GM19035 (cell line): Measurements from ENCODE around the gene SMCP.

Experiments
- ATAC-seq: cut with Tn5 transposase; IDR thresholded peaks from one replicate; pipeline ENCODE4 v1.9.1; 2021; ENCODE audit not compliant: unreplicated experiment

Gene SMCP

DNA sequence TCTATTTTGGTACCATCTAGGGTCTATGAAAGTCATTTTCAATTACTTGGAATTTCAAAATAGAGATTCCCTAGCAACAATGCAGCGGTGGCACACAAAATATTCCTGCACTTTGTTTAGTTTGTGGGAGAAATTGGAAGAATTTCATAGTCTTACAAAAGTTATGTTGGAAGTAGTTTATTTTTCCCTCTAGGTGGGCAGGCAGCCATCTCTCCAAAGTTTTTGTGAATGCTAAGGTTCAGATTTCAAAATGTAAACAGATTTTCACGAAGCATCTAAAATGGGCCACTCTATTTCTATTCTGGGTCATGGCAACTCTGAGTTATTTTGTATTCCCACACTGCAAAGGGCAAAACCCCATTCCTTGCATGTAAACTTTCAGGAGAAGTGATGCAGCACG is 8.0 kb downstream of the SMCP start:
- no peak for ATAC-seq

DNA sequence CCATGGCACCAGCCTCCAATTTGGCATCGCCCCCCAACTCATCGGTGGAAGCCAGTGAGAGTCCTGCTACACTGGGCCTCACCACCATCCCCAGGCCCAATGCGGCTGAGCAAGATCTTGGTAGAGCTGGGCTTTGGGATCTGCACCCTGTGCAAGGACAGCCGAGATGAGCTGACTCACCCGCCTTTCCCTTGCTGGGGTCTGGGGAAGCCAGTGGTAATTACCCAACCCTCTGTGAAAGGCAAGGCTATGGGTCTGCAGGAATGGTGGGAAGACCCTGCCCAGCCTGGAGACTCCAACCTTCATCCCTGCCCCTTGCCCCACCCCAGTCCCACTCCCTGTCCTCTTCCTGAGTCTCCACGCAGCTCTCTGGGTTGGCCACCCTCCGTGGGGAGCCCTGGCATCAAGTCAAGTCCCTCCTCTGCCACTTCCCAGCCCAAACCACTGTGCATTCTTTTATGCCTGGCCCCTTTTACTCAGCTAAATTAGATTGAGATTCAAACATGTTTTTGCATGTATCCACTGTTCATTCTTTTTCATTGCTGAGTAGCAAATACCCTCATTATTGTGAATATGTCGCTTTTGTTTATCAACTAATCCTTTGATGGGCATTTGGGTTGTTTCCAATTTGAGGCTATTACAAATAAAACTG is 8.8 kb downstream of the SMCP start:
- no peak for ATAC-seq

DNA sequence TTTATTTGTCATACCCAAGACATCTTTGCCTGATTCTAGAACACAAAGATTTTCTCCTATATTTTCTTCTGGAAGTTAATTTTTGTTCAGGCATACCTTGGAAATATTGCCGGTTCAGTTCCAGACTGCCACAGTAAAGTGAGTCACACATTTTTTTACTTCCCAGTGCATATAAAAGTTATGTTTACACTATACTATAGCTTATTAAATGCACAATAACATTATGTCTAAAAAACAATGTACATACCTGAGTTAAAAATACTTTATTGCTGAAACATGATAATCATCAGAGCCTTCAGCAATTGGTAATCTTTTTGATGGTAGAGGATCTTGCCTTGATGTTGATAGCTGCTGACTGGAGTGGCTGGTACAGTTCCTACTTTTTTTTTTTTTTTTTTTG is 10.0 kb downstream of the SMCP start:
- no peak for ATAC-seq

DNA sequence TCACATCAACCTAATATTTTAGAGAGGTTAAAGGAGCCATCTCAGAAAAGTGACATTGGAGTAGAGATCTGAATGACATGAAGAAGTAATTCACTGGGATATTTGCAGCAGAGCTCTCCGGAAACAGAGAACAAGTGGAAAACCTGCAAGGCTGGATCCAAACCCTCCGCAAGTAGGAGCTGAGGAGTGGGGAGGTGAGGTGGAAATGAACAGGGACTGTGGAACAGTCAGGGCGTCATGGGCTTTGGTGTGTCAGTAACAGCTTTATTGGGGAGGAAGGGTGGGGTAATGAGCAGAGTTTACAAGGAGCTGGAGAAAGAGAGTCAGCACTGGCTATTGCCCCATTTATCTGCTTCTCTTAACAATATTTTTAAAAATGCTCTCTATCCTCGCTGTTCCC is 20.9 kb downstream of the SMCP start:
- no peak for ATAC-seq

DNA sequence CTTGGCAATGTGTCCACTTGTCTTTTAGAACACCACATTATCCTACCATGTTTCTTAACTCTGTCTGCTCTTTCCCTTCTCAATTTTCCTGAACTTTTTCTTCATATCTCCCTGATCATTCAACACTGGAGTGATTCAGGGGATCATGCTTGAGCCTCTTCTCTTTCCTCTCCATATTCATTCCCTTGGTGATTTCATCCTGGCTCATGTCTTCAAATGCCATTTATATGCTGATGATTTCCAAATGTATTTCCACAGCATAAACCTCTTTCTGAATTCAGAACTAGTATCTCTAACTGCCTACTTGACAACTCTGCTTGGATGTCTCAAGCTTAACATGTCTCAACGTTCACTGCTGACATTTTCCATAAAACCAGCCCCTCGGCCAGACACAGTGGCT is 21.8 kb downstream of the SMCP start:
- ATAC-seq = no peak

DNA sequence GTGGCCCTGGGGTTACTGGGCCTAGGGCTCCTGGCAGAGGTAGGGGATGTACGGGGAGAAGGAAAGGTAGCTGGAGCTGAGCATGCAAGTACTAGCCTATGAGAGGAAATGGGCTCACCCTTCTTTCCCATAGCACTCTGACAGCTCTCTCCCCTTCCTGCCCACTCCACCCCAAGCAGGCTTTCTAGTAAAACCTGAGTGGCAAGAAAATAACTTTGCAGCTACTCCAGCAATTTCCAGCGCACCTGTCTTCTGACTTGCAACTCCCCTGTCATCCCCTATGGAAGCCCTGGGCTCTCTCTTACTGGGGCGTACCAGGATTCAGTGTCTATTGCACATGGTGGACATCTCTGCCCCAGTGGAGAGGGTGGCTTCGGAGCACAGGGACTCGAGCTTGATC is 23.5 kb downstream of the SMCP start:
- ATAC-seq = no peak

DNA sequence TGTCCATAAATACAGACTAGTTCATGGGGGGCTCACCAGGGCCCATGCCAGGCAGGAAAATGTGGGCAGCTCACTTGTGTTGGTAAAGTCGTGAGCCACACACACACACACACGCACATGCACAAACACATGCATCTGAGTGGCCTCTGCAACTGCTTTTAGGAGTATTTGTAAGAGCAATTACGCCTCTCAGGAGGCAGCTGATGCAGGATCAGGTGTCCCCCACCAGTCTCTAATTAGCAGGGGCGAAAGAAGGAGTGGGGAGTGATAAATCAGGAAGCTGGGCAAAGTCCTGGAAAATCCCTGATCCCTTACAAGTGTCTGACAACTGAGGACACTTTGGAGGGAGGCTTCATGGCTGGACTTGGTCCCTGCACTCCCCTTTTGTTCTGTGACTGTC is 24.5 kb downstream of the SMCP start:
- ATAC-seq = no peak

DNA sequence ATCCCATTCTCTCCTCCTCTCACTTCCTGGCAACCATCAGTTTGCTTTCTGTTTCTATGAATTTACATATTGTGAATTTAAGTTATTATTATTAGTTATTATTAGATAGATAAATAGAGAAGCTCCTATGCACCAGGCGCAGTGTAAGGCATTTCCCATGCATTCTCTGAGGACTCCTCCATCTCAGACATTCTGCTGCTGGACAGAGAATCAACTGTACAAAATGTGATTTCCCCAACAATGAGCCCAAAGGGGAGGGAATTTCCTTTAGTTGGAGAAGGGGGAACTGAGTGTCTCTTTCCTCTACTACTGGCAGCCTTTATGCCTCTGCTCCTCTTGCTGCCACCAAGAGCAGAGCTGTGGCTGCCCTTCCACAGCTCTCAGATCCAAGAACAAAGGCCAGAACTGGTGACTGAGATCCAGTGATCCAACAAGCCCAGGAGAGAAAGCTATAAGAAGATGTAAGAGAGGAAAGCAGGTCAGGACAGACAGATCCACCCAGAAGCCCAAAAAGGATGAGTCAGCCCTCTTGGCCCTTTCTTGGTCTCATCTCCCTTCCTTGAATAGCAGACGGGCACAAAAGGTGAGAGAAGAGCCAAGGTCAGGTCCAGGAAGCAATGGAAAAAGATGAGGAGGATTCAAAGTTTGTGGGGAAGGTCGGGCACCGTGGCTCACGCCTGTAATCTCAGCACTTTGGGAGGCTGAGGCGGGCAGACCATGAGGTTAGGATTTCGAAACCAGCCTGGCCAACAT is 26.7 kb downstream of the SMCP start:
- no peak for ATAC-seq

DNA sequence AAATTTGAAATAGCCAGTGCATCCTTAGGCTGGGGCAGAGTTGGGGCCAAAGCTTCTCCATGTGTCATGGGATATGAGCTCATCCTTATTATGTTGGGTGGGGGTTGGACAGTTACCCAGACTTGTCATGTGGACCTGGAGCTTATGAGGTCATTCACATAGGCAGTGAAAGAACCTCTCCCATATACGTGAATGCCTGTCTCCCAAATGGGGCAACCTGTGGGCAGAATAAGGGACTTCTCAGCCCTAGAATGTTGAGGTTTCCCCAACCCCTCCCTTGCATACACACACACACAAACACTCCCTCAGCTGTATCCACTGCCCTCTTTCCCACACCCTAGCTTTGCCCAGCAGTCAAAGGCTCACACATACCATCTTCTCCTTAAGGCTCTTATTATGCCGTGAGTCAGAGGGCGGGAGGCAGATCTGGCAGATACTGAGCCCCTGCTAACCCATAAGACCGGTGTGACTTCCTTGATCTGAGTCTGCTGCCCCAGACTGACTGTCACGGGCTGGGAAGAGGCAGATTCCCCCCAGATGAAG is 28.0 kb downstream of the SMCP start:
- no peak for ATAC-seq

DNA sequence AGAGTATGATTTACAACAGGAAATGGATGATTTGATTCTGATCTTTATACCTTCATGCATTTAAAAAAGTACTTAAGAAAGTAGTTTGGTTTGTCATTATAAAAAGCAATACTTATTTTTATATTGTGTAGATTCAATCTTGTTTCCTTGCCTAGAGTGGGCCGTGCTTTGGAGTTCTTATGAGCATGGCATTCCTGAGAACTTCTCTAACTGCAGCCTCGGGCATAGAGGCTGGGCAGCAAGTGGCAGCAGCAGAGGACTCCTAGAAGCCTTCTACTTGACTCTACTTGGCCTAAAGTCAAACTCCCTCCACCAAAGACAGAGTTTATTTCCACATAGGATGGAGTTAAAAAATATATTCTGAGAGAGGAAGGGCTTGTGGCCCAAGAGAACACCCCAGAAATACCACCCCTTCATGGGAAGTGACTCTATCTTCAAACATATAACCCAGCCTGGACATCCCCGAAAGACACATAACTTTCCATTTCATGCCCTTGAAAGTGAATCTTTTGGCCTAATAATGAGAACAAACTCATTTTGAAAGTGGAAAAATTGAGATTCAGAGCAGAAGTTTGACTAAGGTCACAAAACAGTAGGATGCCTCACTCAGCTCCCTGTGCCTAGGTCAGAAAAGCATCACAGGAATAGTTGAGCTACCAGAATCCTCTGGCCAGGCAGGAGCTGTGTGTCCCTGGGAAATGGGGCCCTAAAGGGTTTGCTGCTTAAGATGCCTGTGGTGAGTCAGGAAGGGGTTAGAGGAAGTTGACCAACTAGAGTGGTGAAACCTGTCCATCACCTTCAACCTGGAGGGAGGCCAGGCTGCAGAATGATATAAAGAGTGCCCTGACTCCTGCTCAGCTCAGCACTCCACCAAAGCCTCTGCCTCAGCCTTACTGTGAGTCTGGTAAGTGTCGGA is 29.8 kb downstream of the SMCP start, which contains the start of gene IVL:
Gene IVL, plus strand, starts transcription at position 861 of the 916 bp plus-strand sequence. CDS start 1,252 bp downstream, outside the sequence.
- ATAC-seq = no peak

DNA sequence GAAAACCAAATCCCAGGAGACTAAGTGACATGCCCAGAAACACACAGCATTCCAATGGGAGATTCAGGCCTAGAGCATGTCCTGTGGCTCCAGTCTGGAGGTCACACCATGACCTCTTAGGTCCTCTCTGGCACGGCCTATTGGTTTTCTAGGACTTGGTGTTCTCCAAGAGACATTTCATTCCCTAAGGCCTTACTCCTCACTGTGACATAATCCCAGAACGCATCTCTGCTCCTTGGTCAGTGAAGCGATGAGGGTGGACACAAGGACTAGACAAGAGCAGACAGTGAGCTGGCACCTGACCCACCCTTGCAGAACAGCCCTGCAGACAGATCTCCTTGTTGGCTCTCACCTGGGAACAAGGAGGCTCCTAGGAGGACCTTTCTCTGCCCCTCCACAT is 31.1 kb downstream of the SMCP start:
- no peak for ATAC-seq

DNA sequence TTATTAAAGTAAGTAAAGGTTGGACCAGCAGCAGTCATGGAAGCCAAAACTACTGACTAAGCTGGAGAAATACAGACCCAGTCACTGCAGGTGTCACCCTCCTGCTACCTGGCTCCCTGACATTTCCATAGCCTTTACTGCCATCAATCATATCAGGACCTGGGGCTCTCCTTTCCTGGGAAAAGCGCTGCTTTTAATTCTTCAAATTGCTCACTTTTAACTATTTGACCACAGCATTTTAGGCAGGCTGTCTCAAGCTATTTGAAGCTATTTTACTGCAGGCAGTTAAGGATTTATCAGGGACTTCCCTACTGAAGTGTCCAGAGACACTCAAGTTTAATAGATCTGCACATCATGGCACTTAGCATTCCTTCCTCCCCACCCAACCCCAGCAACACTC is 34.3 kb downstream of the SMCP start:
- ATAC-seq = no peak

DNA sequence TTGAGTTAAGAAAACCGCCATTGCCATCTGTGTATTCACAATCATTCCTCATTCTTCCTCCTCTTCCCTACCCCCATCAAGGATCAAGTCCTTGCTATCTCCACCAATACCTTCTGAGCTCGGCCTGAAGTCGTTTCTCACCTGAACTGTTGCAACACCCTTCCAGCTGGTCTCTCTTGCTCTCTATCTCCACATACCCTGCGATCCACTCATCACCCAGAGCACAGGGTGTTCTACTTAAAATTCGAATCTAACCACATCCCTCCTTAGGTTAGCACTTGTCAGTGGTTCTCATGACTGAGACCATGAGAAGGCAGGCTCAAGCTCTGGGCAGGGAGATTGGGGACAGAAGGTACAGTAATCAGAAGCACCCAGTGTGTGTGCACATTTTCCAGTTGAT is 34.8 kb downstream of the SMCP start:
- ATAC-seq = no peak

DNA sequence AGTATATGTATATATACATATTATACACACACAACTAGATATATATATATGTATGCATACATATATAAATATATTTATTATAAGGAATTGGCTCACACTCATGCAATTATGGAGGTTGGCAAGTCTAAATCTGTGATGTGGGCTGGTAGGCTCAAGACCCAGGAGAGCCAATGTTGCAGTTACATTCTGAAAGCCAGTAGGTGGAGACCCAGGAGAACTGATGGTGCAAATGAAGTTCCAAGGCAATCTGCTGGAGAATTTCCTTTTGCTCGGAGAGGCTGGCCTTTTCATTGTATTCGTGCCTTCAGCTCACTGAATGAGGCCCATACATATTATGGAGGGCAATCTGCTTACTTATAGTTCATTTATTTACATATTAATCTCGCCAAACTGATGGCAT is 39.7 kb downstream of the SMCP start:
- no peak for ATAC-seq

DNA sequence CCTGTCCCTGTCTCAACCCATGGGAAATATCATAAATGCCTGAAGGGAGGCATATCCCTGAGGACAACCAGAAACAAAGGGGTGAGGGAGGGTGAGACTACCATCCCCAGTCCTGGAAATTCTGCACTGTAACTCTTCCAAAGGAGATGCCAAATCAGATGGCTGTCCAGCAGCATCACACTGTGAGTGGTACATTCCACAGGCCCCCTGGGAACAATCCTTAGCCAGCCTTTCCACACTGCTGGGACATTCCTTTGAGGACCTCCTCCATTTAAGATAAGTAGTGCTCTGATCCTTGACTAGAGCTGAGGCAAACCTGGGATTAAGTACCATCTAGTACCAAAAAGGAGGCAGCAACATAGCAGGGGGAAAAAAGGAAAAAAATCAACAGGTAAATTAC is 40.9 kb downstream of the SMCP start:
- ATAC-seq = no peak

DNA sequence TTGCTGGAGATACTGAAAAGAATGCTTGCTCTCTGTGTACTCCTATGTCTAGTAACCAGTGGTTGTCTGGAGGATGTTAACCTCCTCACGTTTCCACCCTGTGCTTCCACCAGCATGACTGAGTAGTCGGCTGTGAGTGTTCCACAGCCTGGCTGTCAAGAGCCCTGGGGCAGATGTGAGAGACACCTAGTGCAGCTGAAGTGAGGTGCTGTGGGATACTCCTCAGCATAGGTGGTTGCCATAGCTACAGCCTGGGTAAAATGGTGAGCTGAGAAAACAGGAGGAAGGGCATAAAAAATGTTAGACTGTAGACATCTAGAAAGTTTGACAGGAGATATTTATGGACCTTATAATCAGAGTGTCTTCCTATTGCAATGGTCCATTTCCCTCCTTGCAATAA is 46.1 kb downstream of the SMCP start:
- ATAC-seq = no peak

DNA sequence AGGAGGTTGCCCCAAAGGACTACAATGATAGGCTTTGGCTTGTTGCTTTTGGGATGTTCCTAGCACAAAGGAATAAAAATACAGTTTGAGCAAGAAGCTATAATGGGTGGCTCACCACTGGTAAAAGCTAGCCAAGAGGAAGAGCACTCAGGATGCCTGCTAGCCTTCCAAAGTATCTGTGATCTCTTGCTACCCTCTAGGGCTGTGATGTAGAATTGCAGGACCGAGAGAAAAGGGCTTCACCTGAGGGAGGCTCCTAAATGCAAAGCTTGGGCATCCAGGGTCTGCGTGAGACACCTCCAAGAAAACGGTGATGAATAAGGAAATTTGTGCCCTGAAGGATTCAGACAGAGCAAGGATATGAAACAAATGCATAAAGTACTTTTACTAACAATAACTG is 48.0 kb downstream of the SMCP start:
- peak; percentile 64 for ATAC-seq

DNA sequence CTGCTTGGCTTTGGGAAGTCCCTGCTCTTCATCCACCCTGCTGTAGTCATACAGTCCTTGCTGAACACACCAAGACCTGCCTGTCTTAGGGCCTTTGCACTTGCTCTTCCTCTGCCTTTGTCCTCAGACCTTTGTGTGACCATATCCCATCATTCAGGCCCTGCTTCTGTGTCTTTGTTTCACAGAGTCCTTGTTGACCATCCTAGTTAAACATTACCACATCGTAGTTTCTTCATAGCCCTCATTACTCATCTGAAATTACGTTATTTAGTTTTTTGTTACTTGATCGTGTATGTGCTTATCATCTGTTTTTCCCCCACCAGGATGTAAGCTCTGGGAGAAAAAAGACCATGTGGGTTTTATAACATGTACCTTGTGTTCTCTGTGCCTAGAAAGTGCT is 50.5 kb downstream of the SMCP start:
- ATAC-seq = no peak

DNA sequence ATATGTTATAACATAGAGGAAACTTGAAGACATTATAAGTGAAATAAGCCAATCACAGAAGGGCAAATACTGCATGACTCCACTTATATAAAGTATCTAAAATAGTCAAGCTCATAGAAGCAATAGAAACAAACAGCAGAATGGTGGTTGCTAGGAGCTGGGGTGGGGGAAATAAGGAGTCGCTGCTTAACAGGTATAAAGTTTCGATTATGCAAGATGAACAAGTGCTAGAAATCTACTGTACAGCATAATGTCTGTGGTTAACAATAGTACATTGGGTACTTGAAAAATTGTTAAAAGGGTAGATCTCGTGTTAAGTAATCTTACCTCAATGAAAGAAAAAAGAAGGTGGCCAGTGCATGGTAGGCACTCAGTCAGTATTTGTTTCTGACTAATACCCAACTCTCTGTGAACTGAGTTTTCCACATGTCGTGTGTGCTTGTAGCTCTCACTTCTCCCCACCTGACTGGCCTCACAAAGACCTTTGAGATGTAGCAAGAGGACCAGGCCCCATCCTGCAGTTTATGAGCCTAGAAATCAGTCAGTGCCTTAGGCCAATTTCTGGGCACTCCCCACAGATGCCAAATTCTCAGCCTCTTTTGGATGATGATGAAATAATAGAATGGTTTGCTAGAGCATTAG is 54.2 kb downstream of the SMCP start:
- ATAC-seq = no peak

DNA sequence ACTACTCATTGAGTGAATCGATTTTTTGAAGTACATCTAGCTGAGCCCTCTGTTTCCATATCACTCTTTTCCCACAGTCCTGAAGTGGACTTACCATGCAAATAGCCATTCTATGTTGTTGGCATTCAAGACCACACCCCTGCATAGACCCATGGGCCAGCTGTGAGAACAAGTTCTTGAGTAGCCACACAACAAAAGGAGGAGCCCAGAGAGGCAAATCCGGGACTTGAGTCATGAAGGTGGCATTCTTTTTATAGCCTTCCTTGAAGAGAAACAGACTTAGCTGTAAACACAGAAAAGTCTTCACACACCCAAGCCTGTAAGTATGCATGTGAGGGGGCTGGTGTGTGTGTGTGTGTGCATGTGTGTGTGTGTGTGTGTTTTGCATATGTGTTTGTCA is 55.1 kb downstream of the SMCP start:
- ATAC-seq = no peak
